Lung (tissue), 12 donors: ENCODE results near the gene ZNF654. TPM values are rescaled to one million over a fixed set of nuclear protein-coding genes. Genes with fewer than 3 reads are reported as not detected.

ENCODE experiments used
- ATAC-seq: fragments of 200-7000 bp; cut with Tn5 transposase; one replicate; pipeline ENCODE4 v1.9.1; 2020; ENCODE audit warnings: moderate number of reproducible peaks; ENCODE audit not compliant: insufficient read depth, low FRiP score
- DNase-seq, 3 donors: peaks; one replicate each; pipeline ENCODE4 v3.0.0-alpha.2; 2013 to 2017
- H3K27ac ChIP-seq, 2 donors: one replicate each; pipeline ENCODE4 v1.5.1; 2013; ENCODE audit warnings: mild to moderate bottlenecking in 2 of 2, moderate library complexity in 2 of 2, control low read depth in 1 of 2, inconsistent platforms in 1 of 2, low read depth in 1 of 2, low read length in 1 of 2
- H3K27me3 ChIP-seq, 3 donors: one replicate each; pipeline ENCODE4 v1.5.1; 2013; ENCODE audit warnings: low read length in 2 of 3; ENCODE audit not compliant: control insufficient read depth in 3 of 3, insufficient read depth in 3 of 3
- H3K36me3 ChIP-seq, 4 donors: one replicate each; pipeline ENCODE4 v1.5.1; 2013; ENCODE audit warnings: low read length in 4 of 4, mild to moderate bottlenecking in 1 of 4, moderate library complexity in 1 of 4; ENCODE audit not compliant: control insufficient read depth in 4 of 4, insufficient read depth in 4 of 4
- H3K4me1 ChIP-seq, 5 donors: one replicate each; pipeline ENCODE4 v1.5.1; 2013; ENCODE audit warnings: low read length in 5 of 5, mild to moderate bottlenecking in 2 of 5, moderate library complexity in 1 of 5; ENCODE audit not compliant: control insufficient read depth in 5 of 5, insufficient read depth in 5 of 5
- H3K4me3 ChIP-seq: one replicate; pipeline ENCODE4 v1.5.1; 2013; ENCODE audit warnings: mild to moderate bottlenecking, control low read depth, moderate library complexity
- H3K9ac ChIP-seq, 2 donors: one replicate each; pipeline ENCODE4 v1.5.1; 2013; ENCODE audit warnings: low read length in 2 of 2, control low read depth in 1 of 2; ENCODE audit not compliant: insufficient read depth in 1 of 2
- H3K9me3 ChIP-seq, 4 donors: one replicate each; pipeline ENCODE4 v1.5.1; 2013; ENCODE audit warnings: low read length in 3 of 4, mild to moderate bottlenecking in 1 of 4, moderate library complexity in 1 of 4; ENCODE audit not compliant: control insufficient read depth in 4 of 4, insufficient read depth in 3 of 4
- CTCF ChIP-seq: IDR thresholded peaks from 2 replicates; pipeline ENCODE4 v1.5.1; 2012; ENCODE audit warnings: mild to moderate bottlenecking; ENCODE audit errors: control extremely low read depth, extremely low read depth
- WGBS, 2 donors: extraction: QIAGEN DNeasy Blood & Tissue Kit; methylation state at CpG; one replicate each; pipeline ENCODE4 v1.1.7; 2013; 5-methylcytosine and 5-hydroxymethylcytosine counted together
- polyA plus RNA-seq, 2 donors: library from polyadenylated mRNA; stranded (reverse); fragments of 200-250 nt; gene quantifications; one replicate each; pipeline ENCODE4 v1.2.1, GENCODE V29; 2013
- total RNA-seq, 2 donors: library from RNA; depleted of rRNA in 1 of 2; stranded (reverse); fragments of >200 nt in 1 of 2; gene quantifications; one replicate each; pipeline ENCODE4 v1.2.1, GENCODE V29; 2014 to 2021
- donor health status: control.
- donor health status: control.
- donor health status: Bipolar disorder and iron deficiency.
- donor health status: healthy.
- donor health status: DM: yes; HTN: yes; CAD: no.

The ZNF654 gene
- total and polyA plus RNA-seq, 4 donors = 3.1 to 35.4 (median 7.4) TPM

DNA sequence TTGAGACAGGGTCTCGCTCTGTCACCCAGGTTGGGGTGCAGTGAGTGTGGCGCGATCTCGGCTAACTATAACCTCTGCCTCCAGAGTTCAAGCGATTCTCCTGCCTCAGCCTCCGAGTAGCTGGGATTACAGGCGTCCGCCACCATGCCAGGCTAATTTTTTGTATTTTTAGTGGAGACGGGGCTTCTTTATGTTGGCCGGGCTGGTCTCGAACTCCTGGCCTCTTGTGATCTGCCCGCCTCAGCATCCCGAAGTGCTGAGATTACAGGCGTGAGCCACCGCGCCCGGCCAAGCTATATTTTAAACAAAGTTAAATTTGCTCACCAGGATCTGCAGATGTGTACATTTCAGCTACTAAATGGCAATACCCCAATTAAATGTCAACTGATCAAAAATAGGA lies 89.6 kb downstream of the ZNF654 start:
- ATAC-seq (no peak), DNase-seq (no peak)
- peaks cover 0 to 14% (median 7%) of the 10 kb centered on the region in 5 donors for H3K4me1 ChIP-seq
- H3K27ac ChIP-seq = no peak overlapping the region
- H3K9ac ChIP-seq = peak overlapping the region in 1 of 2 donors; percentile 45
- 64 to 66% methylated on average over 17 of the region's 17 CpGs for WGBS, 2 donors
- H3K9me3 ChIP-seq = no peaks in the 10 kb centered on the region
- TF ChIP-seq CTCF = no peak
- no peaks in the 10 kb centered on the region for H3K27me3 ChIP-seq
- H3K36me3 ChIP-seq = peaks cover 0 to 5% (median 3%) of the 10 kb centered on the region in 4 donors
- H3K4me3 ChIP-seq = no peak overlapping the region

DNA sequence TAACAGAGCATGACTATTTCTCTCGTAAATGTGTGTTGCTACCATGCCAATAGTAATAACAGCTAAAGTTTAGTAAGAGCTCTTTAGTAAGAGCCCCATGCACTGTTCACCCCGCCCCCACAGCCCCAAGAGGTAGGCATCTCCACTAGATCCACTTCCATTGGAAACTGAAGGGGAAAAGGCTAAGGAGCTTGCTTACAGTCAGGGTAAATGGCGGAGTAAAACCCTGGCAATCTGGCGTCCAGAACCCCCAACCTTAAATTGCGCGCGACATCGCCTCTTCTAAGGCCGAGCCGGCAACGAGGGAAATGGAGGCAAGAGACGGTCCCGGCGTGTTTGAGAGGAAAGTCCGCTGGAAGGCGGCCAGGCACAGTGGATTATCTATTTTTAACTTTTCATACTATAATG lies 90.0 kb downstream of the ZNF654 start:
- Histone ChIP-seq H3K4me3 (peak overlapping the region; percentile 79), H3K27me3 (no peaks in the 10 kb centered on the region), H3K27ac (peak overlapping the region in 1 of 2 donors; percentile 85), H3K36me3 (peaks cover 0 to 5% (median 3%) of the 10 kb centered on the region in 4 donors), H3K9me3 (no peaks in the 10 kb centered on the region), H3K9ac (peak overlapping the region in 1 of 2 donors; percentile 45), H3K4me1 (peaks cover 0 to 14% (median 7%) of the 10 kb centered on the region in 5 donors)
- WGBS, 2 donors = 0% methylated on average over 16 of the region's 16 CpGs
- ATAC-seq = peak; percentile 7
- DNase-seq = peak in 2 of 3 donors; percentile 48 to 65
- TF ChIP-seq CTCF = no peak

GRCh38 chr3:88149509-88150362 lies 90.7 kb downstream of the ZNF654 start, which contains the start of gene C3orf38:
C3orf38 (plus strand) TSS chr3:88149959; CDS start chr3:88150053, 94 bp downstream.
- 0 to 1% methylated on average over 57 of the region's 57 CpGs for WGBS, 2 donors
- peak within 1 kb of the TSS; percentile 79 to 93 for H3K9ac ChIP-seq
- no peaks in the 10 kb centered on the region for H3K9me3 ChIP-seq
- peaks cover 2 to 12% (median 6%) of the 10 kb centered on the region in 4 donors for H3K36me3 ChIP-seq
- DNase-seq = peak; percentile 92 to 97 (median 96)
- peak within 1 kb of the TSS; percentile 83 to 91 for H3K27ac ChIP-seq
- no peaks in the 10 kb centered on the region for H3K27me3 ChIP-seq
- no peak for TF ChIP-seq CTCF
- peak; percentile 96 for ATAC-seq
- peaks cover 0 to 14% (median 7%) of the 10 kb centered on the region in 5 donors for H3K4me1 ChIP-seq
- peak within 1 kb of the TSS; percentile 79 for H3K4me3 ChIP-seq
